HCT116 (cell line): ENCODE results near the gene TUBA3D. TPM values are rescaled to one million over a fixed set of nuclear protein-coding genes. Genes with fewer than 3 reads are reported as not detected.
"Not testable (repeated sequence)": the region's sequence is repeated elsewhere in the genome, so short reads cannot be mapped to it uniquely, and the experiment has no call there.

Source experiments
- ATAC-seq: fragments of 200-7000 bp; cut with Tn5 transposase; 2 replicates; pipeline ENCODE4 v1.9.1; 2020; ENCODE audit warnings: mild to moderate bottlenecking, moderate library complexity
- BruUV-seq: library from RNA; stranded (reverse); fragments of 400-500 nt; replicated peaks from 2 replicates; lab custom pipeline; 2021; lab: Mats Ljungman, UMichigan
- CTCF ChIA-PET: fragments of 300-600 bp; sonication (Branson Sonifier 250); formaldehyde crosslinking; loops from one replicate; lab custom pipeline; 2021; ENCODE audit warnings: antibody characterized with exemption; lab: Charles Lee
- POLR2A ChIA-PET: fragments of 300-600, 350-600 bp; sonication (Branson Sonifier 250); formaldehyde crosslinking; loops from one replicate; lab custom pipeline; 2021; ENCODE audit warnings: antibody characterized with exemption; lab: Charles Lee
- RAD21 ChIA-PET, 2 experiments: fragments of 300-600 bp; sonication (Branson Sonifier 250); formaldehyde crosslinking; loops; one replicate each; lab custom pipeline; 2023; ENCODE audit warnings: low total read pairs in 2 of 2; ENCODE audit not compliant: uncharacterized antibody in 2 of 2, unreplicated experiment in 2 of 2, low non-redundant PET in 1 of 2; lab: Charles Lee
- DNase-seq: peaks from one replicate; pipeline ENCODE4 v3.0.0-alpha.2; 2010; ENCODE audit warnings: low read depth, low spot score
- H2AFZ ChIP-seq: fragments of 200-600 bp; shearing (Covaris generic), sonication (generic); 2 replicates; pipeline ENCODE4 v1.6.1; 2017; ENCODE audit warnings: low read depth, mixed run types, mixed read lengths, antibody characterized with exemption, low read length; ENCODE audit not compliant: poor library complexity, severe bottlenecking
- H3K27ac ChIP-seq: 2 replicates; pipeline ENCODE4 v1.5.1; 2012; ENCODE audit warnings: low read depth, low read length
- H3K27me3 ChIP-seq: fragments of 200-600 bp; sonication (generic); 2 replicates; pipeline ENCODE4 v1.6.1; 2016; ENCODE audit warnings: mixed run types, low read length, mixed read lengths; ENCODE audit not compliant: insufficient read depth
- H3K36me3 ChIP-seq, 2 experiments: fragments of 200-500 bp in 1 of 2; fragments of 200-600 bp in 1 of 2; sonication (Bioruptor generic) in 1 of 2; sonication (generic) in 1 of 2; 2 replicates each; pipeline versions ENCODE4 v1.5.1 to v1.6.1; 2014 to 2016; ENCODE audit warnings: low read length in 2 of 2, inconsistent platforms in 1 of 2, mixed read lengths in 1 of 2, mixed run types in 1 of 2; ENCODE audit not compliant: insufficient read depth in 2 of 2, control insufficient read depth in 1 of 2
- H3K4me1 ChIP-seq, 2 experiments: fragments of 200-600 bp in 1 of 2; sonication (generic) in 1 of 2; 2 replicates each; pipeline versions ENCODE4 v1.5.1 to v1.6.1; 2012 to 2017; ENCODE audit warnings: low read length in 2 of 2, inconsistent platforms in 1 of 2, mild to moderate bottlenecking in 1 of 2, mixed read lengths in 1 of 2, mixed run types in 1 of 2, moderate library complexity in 1 of 2; ENCODE audit not compliant: insufficient read depth in 2 of 2, control insufficient read depth in 1 of 2
- H3K4me2 ChIP-seq: fragments of 200-600 bp; sonication (generic); 2 replicates; pipeline ENCODE4 v1.6.1; 2017; ENCODE audit warnings: mixed run types, low read length, mixed read lengths
- H3K4me3 ChIP-seq, 2 experiments: fragments of 200-600 bp in 1 of 2; sonication (generic) in 1 of 2; replicated peaks in 1 of 2; 2 replicates each; pipeline ENCODE4 v1.5.1; 2011 to 2016; ENCODE audit warnings: low read length in 2 of 2, control low read depth in 1 of 2, low read depth in 1 of 2, mild to moderate bottlenecking in 1 of 2, mixed read lengths in 1 of 2, mixed run types in 1 of 2
- H3K79me2 ChIP-seq: fragments of 200-600 bp; sonication (generic); 2 replicates; pipeline ENCODE4 v1.6.1; 2017; ENCODE audit warnings: mild to moderate bottlenecking, mixed run types, low read length, moderate library complexity, mixed read lengths; ENCODE audit not compliant: insufficient read depth
- H3K9ac ChIP-seq: fragments of 200-600 bp; sonication (generic); 2 replicates; pipeline ENCODE4 v1.6.1; 2016; ENCODE audit warnings: low read length, mixed read lengths
- H3K9me2 ChIP-seq: fragments of 200-600 bp; sonication (generic), shearing (Covaris generic); 2 replicates; pipeline ENCODE4 v1.6.1; 2017; ENCODE audit warnings: mixed run types, mild to moderate bottlenecking, moderate library complexity; ENCODE audit not compliant: insufficient read depth
- H3K9me3 ChIP-seq, 2 experiments: fragments of 200-500 bp in 1 of 2; fragments of 200-600 bp in 1 of 2; sonication (Bioruptor generic) in 1 of 2; sonication (generic) in 1 of 2; 2 replicates each; pipeline ENCODE4 v1.6.1; 2014 to 2017; ENCODE audit warnings: low read length in 2 of 2, mixed read lengths in 2 of 2, inconsistent platforms in 1 of 2, low read depth in 1 of 2, mild to moderate bottlenecking in 1 of 2, mixed run types in 1 of 2, moderate library complexity in 1 of 2; ENCODE audit not compliant: control insufficient read depth in 1 of 2, insufficient read depth in 1 of 2
- H4K20me1 ChIP-seq: fragments of 200-600 bp; sonication (generic), shearing (Covaris generic); 2 replicates; pipeline ENCODE4 v1.6.1; 2017; ENCODE audit warnings: mixed run types, mild to moderate bottlenecking, moderate library complexity; ENCODE audit not compliant: insufficient read depth
- CEBPB ChIP-seq: IDR thresholded peaks from 2 replicates; pipeline ENCODE4 v1.6.1; 2012; ENCODE audit warnings: low read depth
- CTCF ChIP-seq, 3 experiments: fragments of 200-600 bp in 1 of 3; sonication (generic) in 1 of 3; IDR thresholded peaks in 2 of 3; conservative IDR thresholded peaks in 1 of 3; 2 replicates each; pipeline ENCODE4 v1.5.1; 2012 to 2017; ENCODE audit warnings: low read depth in 2 of 3, low read length in 2 of 3, antibody characterized with exemption in 1 of 3, borderline replicate concordance in 1 of 3, control low read depth in 1 of 3, mild to moderate bottlenecking in 1 of 3, mixed read lengths in 1 of 3, mixed run types in 1 of 3, moderate library complexity in 1 of 3; ENCODE audit not compliant: insufficient read depth in 1 of 3
- POLR2AphosphoS5 ChIP-seq: IDR thresholded peaks from 2 replicates; pipeline ENCODE4 v1.6.1; 2011; ENCODE audit warnings: mild to moderate bottlenecking, low read depth, low read length, moderate library complexity
- SIN3A ChIP-seq: IDR thresholded peaks from 2 replicates; pipeline ENCODE4 v1.6.1; 2012; ENCODE audit warnings: low read depth
- SP1 ChIP-seq: IDR thresholded peaks from 2 replicates; pipeline ENCODE4 v1.6.1; 2012; ENCODE audit warnings: low read depth
- YY1 ChIP-seq: IDR thresholded peaks from 2 replicates; pipeline ENCODE4 v1.6.1; 2011; ENCODE audit warnings: low read length, low read depth, moderate library complexity, mild to moderate bottlenecking; ENCODE audit not compliant: insufficient replicate concordance; ENCODE audit errors: extremely low read depth
- ZNF274 ChIP-seq: fragments of 200-500 bp; sonication (Bioruptor generic); IDR thresholded peaks from 2 replicates; pipeline ENCODE4 v1.6.1; 2014; ENCODE audit warnings: mild to moderate bottlenecking, low read depth, low read length, inconsistent platforms
- intact Hi-C: fragments of 100-400 bp; cut with micrococcal nuclease; formaldehyde crosslinking; loops from 2 replicates; pipeline ENCODE4 v1.10.0; 2022
- total RNA-seq: library from RNA; stranded (reverse); gene quantifications from one replicate; pipeline ENCODE4 v1.2.1, GENCODE V29; 2021; ENCODE audit not compliant: unreplicated experiment
- TF ChIP-seq, protein P1 (sequence below): IDR thresholded peaks from 2 replicates; pipeline ENCODE4 v1.6.1; 2012; ENCODE audit warnings: low read depth
- TF ChIP-seq, protein P2 (sequence below): IDR thresholded peaks from 2 replicates; pipeline ENCODE4 v1.6.1; 2012

Gene TUBA3D
- total RNA-seq, 1 experiment from 2014 or later, result not detected

GRCh38 chr2:131519871-131520470 is 44.1 kb downstream of the TUBA3D start:
- H3K9me3 ChIP-seq, H3K9me2 ChIP-seq, H3K4me2 ChIP-seq, H2AFZ ChIP-seq, H4K20me1 ChIP-seq, POLR2A ChIA-PET, H3K27me3 ChIP-seq, H3K9ac ChIP-seq, BruUV-seq, ATAC-seq, H3K4me1 ChIP-seq, DNase-seq, H3K79me2 ChIP-seq, H3K27ac ChIP-seq, H3K4me3 ChIP-seq, intact Hi-C loops, H3K36me3 ChIP-seq, RAD21 ChIA-PET, CTCF ChIA-PET: not testable (repeated sequence)

- Histone ChIP-seq H3K4me1 (no peaks in the 10 kb centered on the region), H3K9ac (no peak overlapping the region), H3K9me3 (no peaks in the 10 kb centered on the region)
- TF ChIP-seq ZNF274 (no peak), SIN3A (no peak), YY1 (no peak), CEBPB (no peak), CTCF (IDR thresholded peaks at IDR 0.05 in 2 of 3, conservative IDR thresholded peaks at IDR 0.05 in 1 of 3; ENCODE audit: borderline replicate concordance in 1 of 3, insufficient read depth in 1 of 3, low read depth in 2 of 3, low read length in 2 of 3) (no peak), POLR2AphosphoS5 (no peak), SP1 (no peak)
- TF ChIP-seq, protein P1, sequence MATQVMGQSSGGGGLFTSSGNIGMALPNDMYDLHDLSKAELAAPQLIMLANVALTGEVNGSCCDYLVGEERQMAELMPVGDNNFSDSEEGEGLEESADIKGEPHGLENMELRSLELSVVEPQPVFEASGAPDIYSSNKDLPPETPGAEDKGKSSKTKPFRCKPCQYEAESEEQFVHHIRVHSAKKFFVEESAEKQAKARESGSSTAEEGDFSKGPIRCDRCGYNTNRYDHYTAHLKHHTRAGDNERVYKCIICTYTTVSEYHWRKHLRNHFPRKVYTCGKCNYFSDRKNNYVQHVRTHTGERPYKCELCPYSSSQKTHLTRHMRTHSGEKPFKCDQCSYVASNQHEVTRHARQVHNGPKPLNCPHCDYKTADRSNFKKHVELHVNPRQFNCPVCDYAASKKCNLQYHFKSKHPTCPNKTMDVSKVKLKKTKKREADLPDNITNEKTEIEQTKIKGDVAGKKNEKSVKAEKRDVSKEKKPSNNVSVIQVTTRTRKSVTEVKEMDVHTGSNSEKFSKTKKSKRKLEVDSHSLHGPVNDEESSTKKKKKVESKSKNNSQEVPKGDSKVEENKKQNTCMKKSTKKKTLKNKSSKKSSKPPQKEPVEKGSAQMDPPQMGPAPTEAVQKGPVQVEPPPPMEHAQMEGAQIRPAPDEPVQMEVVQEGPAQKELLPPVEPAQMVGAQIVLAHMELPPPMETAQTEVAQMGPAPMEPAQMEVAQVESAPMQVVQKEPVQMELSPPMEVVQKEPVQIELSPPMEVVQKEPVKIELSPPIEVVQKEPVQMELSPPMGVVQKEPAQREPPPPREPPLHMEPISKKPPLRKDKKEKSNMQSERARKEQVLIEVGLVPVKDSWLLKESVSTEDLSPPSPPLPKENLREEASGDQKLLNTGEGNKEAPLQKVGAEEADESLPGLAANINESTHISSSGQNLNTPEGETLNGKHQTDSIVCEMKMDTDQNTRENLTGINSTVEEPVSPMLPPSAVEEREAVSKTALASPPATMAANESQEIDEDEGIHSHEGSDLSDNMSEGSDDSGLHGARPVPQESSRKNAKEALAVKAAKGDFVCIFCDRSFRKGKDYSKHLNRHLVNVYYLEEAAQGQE, result no peak
- TF ChIP-seq, protein P2, sequence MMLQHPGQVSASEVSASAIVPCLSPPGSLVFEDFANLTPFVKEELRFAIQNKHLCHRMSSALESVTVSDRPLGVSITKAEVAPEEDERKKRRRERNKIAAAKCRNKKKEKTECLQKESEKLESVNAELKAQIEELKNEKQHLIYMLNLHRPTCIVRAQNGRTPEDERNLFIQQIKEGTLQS, result no peak
- TF ChIP-seq, all 23 proteins: peak for 0
- intact Hi-C loops, result no loop called here
- Histone ChIP-seq H4K20me1 (no peaks in the 10 kb centered on the region), H3K4me2 (no peak overlapping the region), H3K4me3 (no peak overlapping the region), H2AFZ (no peak overlapping the region), H3K36me3 (no peaks in the 10 kb centered on the region), H3K27me3 (no peaks in the 10 kb centered on the region), H3K9me2 (no peaks in the 10 kb centered on the region), H3K79me2 (no peaks in the 10 kb centered on the region), H3K27ac (no peak overlapping the region)
- BruUV-seq, result no TSS peak
- RAD21 ChIA-PET, result no interaction called here
- no peak for DNase-seq
- ATAC-seq, result no peak
- CTCF ChIA-PET, result no interaction called here
- POLR2A ChIA-PET, result no interaction called here
These were observed 44.6 kb downstream of the TUBA3D start for GRCh38 chr2:131520526-131520925.
